ENCODE measurements around the gene RPLP1.

RPLP1 gene

GRCh38 chr15:69456208-69457166, 3.9 kb downstream of the RPLP1 start:
- TF ChIP-seq, protein P1, sequence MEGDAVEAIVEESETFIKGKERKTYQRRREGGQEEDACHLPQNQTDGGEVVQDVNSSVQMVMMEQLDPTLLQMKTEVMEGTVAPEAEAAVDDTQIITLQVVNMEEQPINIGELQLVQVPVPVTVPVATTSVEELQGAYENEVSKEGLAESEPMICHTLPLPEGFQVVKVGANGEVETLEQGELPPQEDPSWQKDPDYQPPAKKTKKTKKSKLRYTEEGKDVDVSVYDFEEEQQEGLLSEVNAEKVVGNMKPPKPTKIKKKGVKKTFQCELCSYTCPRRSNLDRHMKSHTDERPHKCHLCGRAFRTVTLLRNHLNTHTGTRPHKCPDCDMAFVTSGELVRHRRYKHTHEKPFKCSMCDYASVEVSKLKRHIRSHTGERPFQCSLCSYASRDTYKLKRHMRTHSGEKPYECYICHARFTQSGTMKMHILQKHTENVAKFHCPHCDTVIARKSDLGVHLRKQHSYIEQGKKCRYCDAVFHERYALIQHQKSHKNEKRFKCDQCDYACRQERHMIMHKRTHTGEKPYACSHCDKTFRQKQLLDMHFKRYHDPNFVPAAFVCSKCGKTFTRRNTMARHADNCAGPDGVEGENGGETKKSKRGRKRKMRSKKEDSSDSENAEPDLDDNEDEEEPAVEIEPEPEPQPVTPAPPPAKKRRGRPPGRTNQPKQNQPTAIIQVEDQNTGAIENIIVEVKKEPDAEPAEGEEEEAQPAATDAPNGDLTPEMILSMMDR (IDR thresholded peaks at IDR 0.05) = no peak
- intact Hi-C loops (cut with DNase I; ENCODE audit: low total_unique reads) = no loop called here
- peaks cover 0 to 50% (median 34%) of the 10 kb centered on the region in 4 donors for H3K4me1 ChIP-seq
- H3K4me3 ChIP-seq = no peak overlapping the region
- peaks cover 25 to 33% (median 28%) of the 10 kb centered on the region in 3 donors for H3K36me3 ChIP-seq
- no peak for DNase-seq
- peak overlapping the region in 1 of 2 donors; percentile 11 for H3K27ac ChIP-seq
- H3K27me3 ChIP-seq = no peaks in the 10 kb centered on the region
- H3K9me3 ChIP-seq = no peaks in the 10 kb centered on the region

- Histone ChIP-seq H3K4me3 (no peak overlapping the region), H3K9me3 (no peaks in the 10 kb centered on the region), H3K36me3 (peaks cover 25 to 33% (median 28%) of the 10 kb centered on the region in 3 donors), H3K27me3 (no peaks in the 10 kb centered on the region), H3K27ac (peak overlapping the region in 1 of 2 donors; percentile 11), H3K4me1 (peaks cover 0 to 52% (median 36%) of the 10 kb centered on the region in 4 donors)
- intact Hi-C loops (cut with DNase I; ENCODE audit: low total_unique reads) = no loop called here
- TF ChIP-seq, protein P1 (IDR thresholded peaks at IDR 0.05) = no peak
- DNase-seq = no peak
Observed at GRCh38 chr15:69457304-69458280, 5.0 kb downstream of the RPLP1 start.

DNA sequence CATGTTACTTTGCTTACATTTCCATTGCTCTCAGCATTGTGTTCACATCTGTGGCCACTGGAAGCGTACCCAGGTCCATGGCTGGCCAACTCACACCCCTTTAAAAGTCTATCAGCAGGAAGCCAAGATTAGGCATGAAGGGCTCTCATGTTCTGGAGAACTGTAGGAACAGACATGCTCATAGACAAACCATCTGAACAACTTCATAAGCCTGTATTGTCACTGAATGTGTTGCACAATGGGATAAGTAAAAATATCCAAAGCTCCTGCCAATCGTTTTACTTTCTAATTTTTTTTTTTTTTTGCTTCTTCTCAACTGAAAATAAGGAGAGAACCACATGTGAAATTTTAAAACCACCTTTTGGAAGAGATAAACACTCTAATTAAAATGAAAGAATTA, 6.4 kb downstream of the RPLP1 start:
- Histone ChIP-seq H3K9me3 (no peaks in the 10 kb centered on the region), H3K27me3 (no peaks in the 10 kb centered on the region), H3K27ac (peak overlapping the region in 1 of 2 donors; percentile 23), H3K4me1 (peaks cover 0 to 51% (median 37%) of the 10 kb centered on the region in 4 donors), H3K36me3 (peaks cover 25 to 33% (median 28%) of the 10 kb centered on the region in 3 donors), H3K4me3 (no peak overlapping the region)
- intact Hi-C loops (cut with DNase I; ENCODE audit: low total_unique reads) = no loop called here
- TF ChIP-seq, protein P1 (IDR thresholded peaks at IDR 0.05) = no peak
- DNase-seq = no peak

GRCh38 chr15:69460481-69460880, 7.9 kb downstream of the RPLP1 start:
- no peak overlapping the region for H3K4me3 ChIP-seq
- H3K9me3 ChIP-seq = no peaks in the 10 kb centered on the region
- peaks cover 0 to 37% (median 23%) of the 10 kb centered on the region in 4 donors for H3K4me1 ChIP-seq
- peaks cover 16 to 25% (median 18%) of the 10 kb centered on the region in 3 donors for H3K36me3 ChIP-seq
- TF ChIP-seq, protein P1 (IDR thresholded peaks at IDR 0.05) = no peak
- no peak for DNase-seq
- intact Hi-C loops (cut with DNase I; ENCODE audit: low total_unique reads) = no loop called here
- H3K27me3 ChIP-seq = no peaks in the 10 kb centered on the region
- no peak overlapping the region for H3K27ac ChIP-seq

DNA sequence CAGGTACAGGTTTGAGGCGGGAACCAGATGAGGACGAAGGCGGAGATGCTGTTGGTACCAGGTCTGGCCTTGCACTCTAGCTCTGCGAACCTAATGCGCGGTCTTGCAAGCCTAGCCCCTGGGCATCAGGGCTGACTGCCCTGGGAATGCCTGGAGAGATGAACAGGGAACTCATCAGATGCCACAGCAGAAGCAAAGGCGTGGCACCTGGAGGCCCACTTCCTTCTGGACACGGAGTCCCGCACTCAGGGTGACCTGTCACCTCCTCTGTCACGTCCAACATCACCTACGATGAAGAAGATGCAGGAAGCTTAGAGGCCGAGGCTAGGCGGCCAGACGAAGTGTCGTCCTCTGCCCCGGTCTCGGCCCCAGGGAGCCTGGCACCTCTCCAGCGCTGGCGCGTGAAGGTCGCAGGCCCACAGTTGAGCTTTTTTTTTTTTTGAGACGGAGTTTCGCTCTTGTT, 9.4 kb downstream of the RPLP1 start:
- H3K27ac ChIP-seq = peak overlapping the region; percentile 83 to 91
- intact Hi-C loops (cut with DNase I; ENCODE audit: low total_unique reads) = no loop called here
- H3K4me1 ChIP-seq = peaks cover 0 to 32% (median 18%) of the 10 kb centered on the region in 4 donors
- DNase-seq = no peak
- peaks cover under 1 to 10% (median 3%) of the 10 kb centered on the region in 3 donors for H3K36me3 ChIP-seq
- H3K9me3 ChIP-seq = no peaks in the 10 kb centered on the region
- H3K27me3 ChIP-seq = no peaks in the 10 kb centered on the region
- peak overlapping the region; percentile 56 to 63 for H3K4me3 ChIP-seq
- TF ChIP-seq, protein P1 (IDR thresholded peaks at IDR 0.05) = no peak

All from tibial artery (tissue), 4 donors.